Measurements from ENCODE around the gene TIGIT. TPM values are rescaled to one million over a fixed set of nuclear protein-coding genes. Genes with fewer than 3 reads are reported as not detected.

The TIGIT gene
- total and polyA plus RNA-seq, 9 donors, result 0.07 to 1.00 (median 0.28) TPM; not detected in 4

- no peaks in the 10 kb centered on the region for H3K4me1 ChIP-seq (ENCODE audit: insufficient read depth)
- WGBS, 3 donors, result 79 to 87% (median 82%) methylated on average over 1 of the region's 1 CpG
- H3K27me3 ChIP-seq, result no peaks in the 10 kb centered on the region
- TF ChIP-seq POLR2A (IDR thresholded peaks at IDR 0.05) (no peak), EP300 (IDR thresholded peaks at IDR 0.05) (no peak), CTCF (IDR thresholded peaks at IDR 0.05) (no peak)
- intact Hi-C loops (cut with DNase I), result no loop called here
- no peak overlapping the region for H3K27ac ChIP-seq
- H3K36me3 ChIP-seq, result no peaks in the 10 kb centered on the region
- DNase-seq, result no peak
- H3K9me3 ChIP-seq, result no peaks in the 10 kb centered on the region
- H3K4me3 ChIP-seq, result no peak overlapping the region
Measured at GRCh38 chr3:114356525-114356924, 62.7 kb downstream of the TIGIT start.

MicroRNAs encoded within 50 kb of the gene (microRNA counts, 767-probe panel; counts per million panel counts)
- microRNA hsa-miR-568, result 530 counts per million, percentile 78 among the panel's probes with 10 or more counts

Other genes with a start within 250 kb of the TIGIT start
- 10 to 100 TPM in 1 of 7 donors, 1 to 10 TPM in 6; 4.6 to 15.0 (median 5.8) TPM for gene CCDC191, start 237.5 kb upstream of the TIGIT start, total RNA-seq
- 1 to 10 TPM; 3.1 to 4.9 TPM for gene CCDC191, start 237.5 kb upstream of the TIGIT start, polyA plus RNA-seq
- gene QTRT2, start 237.3 kb upstream of the TIGIT start, total RNA-seq, result 10 to 100 TPM; 13.0 to 32.6 (median 20.8) TPM
- 10 to 100 TPM in 1 of 2 donors, 1 to 10 TPM in 1; 6.4 to 15.4 TPM for gene QTRT2, start 237.3 kb upstream of the TIGIT start, polyA plus RNA-seq
- not detected for gene DRD3, start 115.0 kb upstream of the TIGIT start, total RNA-seq
- gene DRD3, start 115.0 kb upstream of the TIGIT start, polyA plus RNA-seq, result not detected
- gene ZNF80, start 56.5 kb upstream of the TIGIT start, total RNA-seq, result under 1 TPM in 1 of 7 donors, not detected in 6; 0.12 TPM
- under 1 TPM in 1 of 2 donors, not detected in 1; 0.02 TPM for gene ZNF80, start 56.5 kb upstream of the TIGIT start, polyA plus RNA-seq

All from ovary (tissue), 9 donors.